K562 (cell line): ENCODE measurements around the gene JAKMIP1. TPM values are rescaled to one million over a fixed set of nuclear protein-coding genes. Genes with fewer than 3 reads are reported as not detected.

ENCODE experiments used
- ATAC-seq: fragments of 200-7000 bp; cut with Tn5 transposase; 3 replicates; pipeline ENCODE4 v1.9.1; 2020; ENCODE audit warnings: moderate library complexity
- BruUV-seq: library from RNA; stranded (reverse); fragments of 400-500 nt; replicated peaks from 2 replicates; lab custom pipeline; 2021; lab: Mats Ljungman, UMichigan
- CTCF ChIA-PET: fragments of 300-600 bp; formaldehyde crosslinking; extraction: SDS; loops from one replicate; lab custom pipeline; 2021; ENCODE audit warnings: low intra/inter-chr PET ratio; lab: Yijun Ruan, JAX
- POLR2A ChIA-PET: fragments of 300-600, 350-650 bp; sonication (Branson Sonifier 250); formaldehyde crosslinking; extraction: SDS; loops from one replicate; lab custom pipeline; 2021; ENCODE audit warnings: antibody characterized with exemption, inconsistent platforms; lab: Yijun Ruan, JAX
- DNase-seq, 4 experiments: peaks; one replicate each; pipeline versions ENCODE4 v3.0.0 to v3.0.0-alpha.2; 2011 to 2018; ENCODE audit warnings: low spot score in 3 of 4, mixed read lengths in 3 of 4; ENCODE audit errors: extremely low read depth in 1 of 4
- FAIRE-seq: peaks from 2 replicates; lab custom pipeline; 2011; peaks lifted over from hg19 to GRCh38; lab: Jason Lieb, UNC
- H2AFZ ChIP-seq: 2 replicates; pipeline ENCODE4 v1.6.0; 2011; ENCODE audit warnings: low read depth, low read length, control low read depth, inconsistent platforms
- H3K27ac ChIP-seq: fragments of 200-600 bp; 3 replicates; pipeline ENCODE4 v1.8.0; 2011; ENCODE audit warnings: low read depth, mild to moderate bottlenecking, control low read depth, inconsistent platforms, low read length, moderate library complexity, mixed read lengths; ENCODE audit errors: extremely low read depth
- H3K27me3 ChIP-seq, 2 experiments: fragments of 300-600 bp in 1 of 2; 2 replicates in 1 of 2; 3 replicates in 1 of 2; pipeline versions ENCODE4 v1.6.0 to v1.8.0; 2011; ENCODE audit warnings: inconsistent platforms in 2 of 2, low read length in 2 of 2, mild to moderate bottlenecking in 1 of 2, mixed read lengths in 1 of 2, moderate library complexity in 1 of 2; ENCODE audit not compliant: control insufficient read depth in 2 of 2, insufficient read depth in 2 of 2
- H3K36me3 ChIP-seq: fragments of 300-600 bp; 3 replicates; pipeline ENCODE4 v1.8.0; 2011; ENCODE audit warnings: mild to moderate bottlenecking, low read length, inconsistent platforms; ENCODE audit not compliant: control insufficient read depth, insufficient read depth
- H3K4me1 ChIP-seq, 2 experiments: fragments of 200-600 bp in 1 of 2; replicated peaks in 1 of 2; 2 replicates in 1 of 2; 3 replicates in 1 of 2; pipeline versions ENCODE4 v1.5.1 to v1.8.0; 2011; ENCODE audit warnings: inconsistent platforms in 2 of 2, low read length in 2 of 2, mild to moderate bottlenecking in 1 of 2, mixed read lengths in 1 of 2, moderate library complexity in 1 of 2; ENCODE audit not compliant: control insufficient read depth in 2 of 2, insufficient read depth in 2 of 2
- H3K4me2 ChIP-seq: 2 replicates; pipeline ENCODE4 v1.6.1; 2011; ENCODE audit warnings: low read length, control low read depth, inconsistent platforms, mixed read lengths; ENCODE audit not compliant: insufficient read depth
- H3K4me3 ChIP-seq: fragments of 200-600 bp; sonication (generic), shearing (Covaris generic); 2 replicates; pipeline ENCODE4 v1.5.1; 2016; ENCODE audit warnings: control low read depth, inconsistent platforms
- H3K79me2 ChIP-seq: fragments of 200-600 bp; 3 replicates; pipeline ENCODE4 v1.8.0; 2011; ENCODE audit warnings: low read length, inconsistent platforms; ENCODE audit not compliant: control insufficient read depth, insufficient read depth
- H3K9ac ChIP-seq, 2 experiments: 2 replicates each; pipeline versions ENCODE4 v1.6.0 to v1.6.1; 2011; ENCODE audit warnings: low read depth in 2 of 2, low read length in 2 of 2, control low read depth in 1 of 2, inconsistent platforms in 1 of 2, mild to moderate bottlenecking in 1 of 2, mixed read lengths in 1 of 2; ENCODE audit not compliant: insufficient read depth in 1 of 2
- H3K9me1 ChIP-seq: one replicate; pipeline ENCODE4 v1.6.0; 2011; ENCODE audit warnings: inconsistent platforms, mild to moderate bottlenecking, low read length, moderate library complexity; ENCODE audit not compliant: control insufficient read depth, insufficient read depth
- H3K9me3 ChIP-seq: replicated peaks from 2 replicates; pipeline ENCODE4 v1.5.1; 2011; ENCODE audit warnings: low read depth, low read length, inconsistent platforms; ENCODE audit not compliant: control insufficient read depth, insufficient read depth
- H4K20me1 ChIP-seq: replicated peaks from 2 replicates; pipeline ENCODE4 v1.6.1; 2011; ENCODE audit warnings: low read length, inconsistent platforms, mixed read lengths; ENCODE audit not compliant: control insufficient read depth, insufficient read depth
- ARID2 ChIP-seq: fragments of 450-650 bp; IDR thresholded peaks from 2 replicates; pipeline ENCODE4 v1.6.1; 2017; ENCODE audit warnings: antibody characterized with exemption, mild to moderate bottlenecking
- CHD4 ChIP-seq: fragments of 200-600 bp; sonication (generic); IDR thresholded peaks from 3 replicates; pipeline ENCODE4 v1.6.1; 2012; ENCODE audit warnings: low read depth, mild to moderate bottlenecking, mixed read lengths, low read length, inconsistent platforms; ENCODE audit not compliant: insufficient read depth, insufficient replicate concordance, poor library complexity, severe bottlenecking
- KLF16 ChIP-seq: IDR thresholded peaks from 2 replicates; pipeline ENCODE4 v1.6.1; 2016; ENCODE audit warnings: antibody characterized with exemption
- PRPF4 ChIP-seq: fragments of 200-400 bp; formaldehyde crosslinking; IDR thresholded peaks from one replicate; pipeline ENCODE4 v1.6.1; 2017; ENCODE audit warnings: low read length, low read depth, mild to moderate bottlenecking; ENCODE audit not compliant: insufficient read depth, poor library complexity, severe bottlenecking
- THRAP3 ChIP-seq: fragments of 450-650 bp; IDR thresholded peaks from 2 replicates; pipeline ENCODE4 v1.6.1; 2016; ENCODE audit warnings: mild to moderate bottlenecking, inconsistent platforms, borderline replicate concordance
- ZNF121 ChIP-seq: sonication (generic); formaldehyde crosslinking; conservative IDR thresholded peaks from 2 replicates; pipeline ENCODE4 v1.8.0; 2022; ENCODE audit warnings: missing genetic modification reagents
- ZNF780A ChIP-seq: fragments of 250-450 bp; sonication (Bioruptor Pico); IDR thresholded peaks from 2 replicates; pipeline ENCODE4 v1.5.0; 2021; ENCODE audit warnings: mild to moderate bottlenecking
- WGBS: fragments of 100-300 bp; shearing (Covaris generic); methylation state at CpG from one replicate; pipeline ENCODE4 v1.1.6; 2016; ENCODE audit warnings: low coverage, mixed read lengths; ENCODE audit not compliant: insufficient coverage; ENCODE audit errors: missing lambda C conversion rate; 5-methylcytosine and 5-hydroxymethylcytosine counted together
- in situ Hi-C: fragments of 300-500 bp; cut with MboI; formaldehyde crosslinking; loops from 4 replicates; pipeline ENCODE4 v1.15.0; 2018; ENCODE audit warnings: inconsistent platforms, mixed read lengths
- intact Hi-C: fragments of 100-400 bp; cut with micrococcal nuclease; formaldehyde crosslinking; loops from 2 replicates; pipeline ENCODE4 v1.14.2; 2022
- polyA plus RNA-seq, 8 experiments: library from polyadenylated mRNA; depleted of rRNA in 4 of 8; stranded (reverse) in 5 of 8; unstranded in 3 of 8; fragments of >200 nt; fragmentation: Nextera tagmentation in 2 of 8; fragmentation: Illumina TruSeq in 1 of 8; extraction: Ambion mirVana in 2 of 8; extraction: Trizol in 1 of 8; gene quantifications; 2 replicates each; pipeline versions ENCODE4 v1.2.1 to v1.2.3, GENCODE V29; 2011 to 2014; ENCODE audit warnings: inconsistent platforms in 1 of 8, missing spikeins in 1 of 8
- total RNA-seq, 7 experiments: library from RNA; depleted of rRNA in 6 of 7; stranded (reverse); fragments of >200 nt in 6 of 7; fragmentation: Illumina TruSeq in 2 of 7; extraction: Trizol in 2 of 7; gene quantifications; 2 replicates each; pipeline versions ENCODE4 v1.2.1 to v1.2.3, GENCODE V29; 2011 to 2021; ENCODE audit warnings: low replicate concordance in 1 of 7
- TF ChIP-seq, protein P1 (sequence below): conservative IDR thresholded peaks from 2 replicates; pipeline ENCODE4 v1.6.1; 2011; ENCODE audit warnings: low read depth, mild to moderate bottlenecking, low read length; ENCODE audit not compliant: control insufficient read depth
- TF ChIP-seq, protein P2 (sequence below): fragments of 250-450 bp; sonication (Bioruptor Pico); IDR thresholded peaks from 2 replicates; pipeline ENCODE4 v1.8.0; 2021; ENCODE audit warnings: mild to moderate bottlenecking, moderate library complexity

Gene JAKMIP1
- total and polyA plus RNA-seq, 9 of the 15 experiments (the other 6 are each of a cell fraction or from before 2014, with no cell fraction given): not detected

DNA sequence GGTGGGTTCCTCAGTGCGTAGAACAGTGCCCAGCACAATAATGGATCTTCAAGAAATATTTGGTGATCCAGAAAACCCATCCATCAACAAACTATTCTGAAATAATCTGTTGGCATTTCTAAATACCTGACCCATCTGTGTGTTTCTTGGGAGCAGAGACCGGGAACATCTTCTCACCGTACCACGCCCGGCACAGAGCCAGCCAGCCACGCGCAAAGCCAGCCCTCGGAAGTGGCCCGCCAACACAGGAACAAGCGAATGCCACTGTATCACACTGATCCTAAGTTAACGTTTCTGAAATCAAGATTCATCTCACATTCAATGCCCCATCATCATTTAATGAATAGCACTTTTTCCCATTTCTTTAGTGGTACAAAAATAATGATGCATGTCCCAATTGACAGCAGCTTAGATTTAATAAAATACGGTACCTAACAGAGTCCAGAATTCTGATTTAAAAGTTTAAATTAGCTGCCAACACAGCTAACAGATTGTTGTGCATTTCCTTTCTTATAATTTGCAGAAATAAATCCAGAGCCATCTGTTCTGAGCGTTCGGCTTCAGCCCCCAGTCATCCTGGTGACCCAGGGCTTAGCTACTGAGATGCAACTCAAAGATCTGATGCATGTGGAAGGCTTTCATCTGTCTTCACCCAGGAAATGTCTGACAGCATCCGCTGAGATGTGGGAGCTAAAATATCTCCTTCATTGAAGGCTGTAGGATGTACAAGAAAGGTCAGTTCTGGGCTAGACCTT is 44.2 kb downstream of the JAKMIP1 start (continued):
- TF ChIP-seq, protein P1, sequence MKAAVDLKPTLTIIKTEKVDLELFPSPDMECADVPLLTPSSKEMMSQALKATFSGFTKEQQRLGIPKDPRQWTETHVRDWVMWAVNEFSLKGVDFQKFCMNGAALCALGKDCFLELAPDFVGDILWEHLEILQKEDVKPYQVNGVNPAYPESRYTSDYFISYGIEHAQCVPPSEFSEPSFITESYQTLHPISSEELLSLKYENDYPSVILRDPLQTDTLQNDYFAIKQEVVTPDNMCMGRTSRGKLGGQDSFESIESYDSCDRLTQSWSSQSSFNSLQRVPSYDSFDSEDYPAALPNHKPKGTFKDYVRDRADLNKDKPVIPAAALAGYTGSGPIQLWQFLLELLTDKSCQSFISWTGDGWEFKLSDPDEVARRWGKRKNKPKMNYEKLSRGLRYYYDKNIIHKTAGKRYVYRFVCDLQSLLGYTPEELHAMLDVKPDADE: no peak
- no peak for TF ChIP-seq KLF16

DNA sequence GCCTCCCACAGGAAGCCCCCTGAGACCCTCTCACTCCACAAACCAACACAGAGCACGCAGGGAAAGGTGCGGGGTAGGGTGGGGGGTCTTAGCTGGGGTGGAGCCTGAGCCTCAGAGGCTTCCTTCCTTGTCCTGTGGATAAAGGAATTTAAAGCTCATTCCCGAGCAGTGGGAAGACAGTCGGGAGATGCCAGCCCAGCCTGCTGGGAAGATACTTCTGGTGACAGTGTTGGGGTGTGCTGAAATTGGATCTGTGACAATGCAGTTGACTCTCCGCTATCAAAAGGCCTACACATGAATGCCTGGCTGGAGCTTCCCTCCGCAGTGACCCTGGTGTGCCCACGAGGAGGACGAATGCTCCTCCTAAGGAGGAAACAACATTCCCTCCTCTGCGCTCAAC is 45.5 kb downstream of the JAKMIP1 start:
- no peaks in the 10 kb centered on the region for H4K20me1 ChIP-seq
- 0% methylated on average over 9 of the region's 9 CpGs for WGBS
- no peak for TF ChIP-seq CHD4
- TF ChIP-seq ARID2: no peak
- TF ChIP-seq ZNF780A (CRISPR knock-in tag): no peak
- TF ChIP-seq ZNF121 (CRISPR knock-in tag): no peak
- no peak for TF ChIP-seq PRPF4
- TF ChIP-seq, protein P2, sequence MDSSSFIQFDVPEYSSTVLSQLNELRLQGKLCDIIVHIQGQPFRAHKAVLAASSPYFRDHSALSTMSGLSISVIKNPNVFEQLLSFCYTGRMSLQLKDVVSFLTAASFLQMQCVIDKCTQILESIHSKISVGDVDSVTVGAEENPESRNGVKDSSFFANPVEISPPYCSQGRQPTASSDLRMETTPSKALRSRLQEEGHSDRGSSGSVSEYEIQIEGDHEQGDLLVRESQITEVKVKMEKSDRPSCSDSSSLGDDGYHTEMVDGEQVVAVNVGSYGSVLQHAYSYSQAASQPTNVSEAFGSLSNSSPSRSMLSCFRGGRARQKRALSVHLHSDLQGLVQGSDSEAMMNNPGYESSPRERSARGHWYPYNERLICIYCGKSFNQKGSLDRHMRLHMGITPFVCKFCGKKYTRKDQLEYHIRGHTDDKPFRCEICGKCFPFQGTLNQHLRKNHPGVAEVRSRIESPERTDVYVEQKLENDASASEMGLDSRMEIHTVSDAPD (CRISPR knock-in tag): no peak
- TF ChIP-seq THRAP3: no peak
- H3K36me3 ChIP-seq: no peaks in the 10 kb centered on the region
- no peak for ATAC-seq
- in situ Hi-C loops: no loop called here
- FAIRE-seq: no peak
- peaks cover 4% of the 10 kb centered on the region for H3K9me1 ChIP-seq
- no TSS peak for BruUV-seq
- no peak overlapping the region for H3K4me2 ChIP-seq
- DNase-seq: no peak
- intact Hi-C loops: no loop called here
- CTCF ChIA-PET: no interaction called here
- H2AFZ ChIP-seq: no peak overlapping the region
- H3K9ac ChIP-seq: no peak overlapping the region
- no peaks in the 10 kb centered on the region for H3K79me2 ChIP-seq
- peaks cover 3 to 48% of the 10 kb centered on the region in 2 experiments; a peak in 4 of 5 replicates for H3K27me3 ChIP-seq
- no peak overlapping the region for H3K27ac ChIP-seq
- no peaks in the 10 kb centered on the region for H3K4me1 ChIP-seq
- POLR2A ChIA-PET: no interaction called here
- H3K4me3 ChIP-seq: no peak overlapping the region
- H3K9me3 ChIP-seq: no peaks in the 10 kb centered on the region
